Uterus (tissue), 2 donors: ENCODE results near the gene ARL10.

Experiments
- POLR2A ChIP-seq, 2 donors: fragments of 450-650 bp; IDR thresholded peaks; one replicate each; pipeline ENCODE4 v1.6.1; 2016; ENCODE audit warnings: antibody characterized with exemption in 2 of 2, mild to moderate bottlenecking in 1 of 2, moderate library complexity in 1 of 2
- TF ChIP-seq, protein P1 (sequence below), 4 experiments: fragments of 200-600 bp in 2 of 4; fragments of 450-650 bp in 2 of 4; sonication (generic) in 2 of 4; IDR thresholded peaks; one replicate each; pipeline ENCODE4 v1.5.1; 2016 to 2019; ENCODE audit warnings: antibody characterized with exemption in 4 of 4, mild to moderate bottlenecking in 2 of 4, moderate library complexity in 1 of 4

DNA sequence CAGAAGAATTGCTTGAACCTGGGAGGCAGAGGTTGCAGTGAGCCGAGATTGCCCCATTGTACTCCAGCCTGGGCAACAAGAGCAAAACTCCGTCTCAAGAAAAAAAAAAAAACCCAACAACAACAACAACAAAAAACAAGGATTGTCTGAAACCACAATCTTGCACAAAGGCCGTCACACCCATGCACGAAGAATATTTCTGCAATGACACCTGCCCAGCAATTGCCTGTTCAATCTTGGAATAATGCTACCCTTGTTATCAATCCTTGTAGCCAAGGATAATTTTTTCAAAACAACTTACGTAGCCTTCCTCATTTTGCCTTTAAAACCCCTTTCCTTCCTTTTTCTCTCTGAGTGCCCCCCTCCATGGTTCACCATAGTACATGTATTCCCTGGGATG is 54.8 kb downstream of the ARL10 start:
- TF ChIP-seq, protein P1, sequence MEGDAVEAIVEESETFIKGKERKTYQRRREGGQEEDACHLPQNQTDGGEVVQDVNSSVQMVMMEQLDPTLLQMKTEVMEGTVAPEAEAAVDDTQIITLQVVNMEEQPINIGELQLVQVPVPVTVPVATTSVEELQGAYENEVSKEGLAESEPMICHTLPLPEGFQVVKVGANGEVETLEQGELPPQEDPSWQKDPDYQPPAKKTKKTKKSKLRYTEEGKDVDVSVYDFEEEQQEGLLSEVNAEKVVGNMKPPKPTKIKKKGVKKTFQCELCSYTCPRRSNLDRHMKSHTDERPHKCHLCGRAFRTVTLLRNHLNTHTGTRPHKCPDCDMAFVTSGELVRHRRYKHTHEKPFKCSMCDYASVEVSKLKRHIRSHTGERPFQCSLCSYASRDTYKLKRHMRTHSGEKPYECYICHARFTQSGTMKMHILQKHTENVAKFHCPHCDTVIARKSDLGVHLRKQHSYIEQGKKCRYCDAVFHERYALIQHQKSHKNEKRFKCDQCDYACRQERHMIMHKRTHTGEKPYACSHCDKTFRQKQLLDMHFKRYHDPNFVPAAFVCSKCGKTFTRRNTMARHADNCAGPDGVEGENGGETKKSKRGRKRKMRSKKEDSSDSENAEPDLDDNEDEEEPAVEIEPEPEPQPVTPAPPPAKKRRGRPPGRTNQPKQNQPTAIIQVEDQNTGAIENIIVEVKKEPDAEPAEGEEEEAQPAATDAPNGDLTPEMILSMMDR (IDR thresholded peaks at IDR 0.05): no peak
- no peak for TF ChIP-seq POLR2A (IDR thresholded peaks at IDR 0.05)
